NCI-H226 (cell line): Measurements from ENCODE around the gene RIN3.

Experiments
- DNase-seq: peaks from one replicate; pipeline ENCODE4 v3.0.0-alpha.2; 2015

RIN3 gene

DNA sequence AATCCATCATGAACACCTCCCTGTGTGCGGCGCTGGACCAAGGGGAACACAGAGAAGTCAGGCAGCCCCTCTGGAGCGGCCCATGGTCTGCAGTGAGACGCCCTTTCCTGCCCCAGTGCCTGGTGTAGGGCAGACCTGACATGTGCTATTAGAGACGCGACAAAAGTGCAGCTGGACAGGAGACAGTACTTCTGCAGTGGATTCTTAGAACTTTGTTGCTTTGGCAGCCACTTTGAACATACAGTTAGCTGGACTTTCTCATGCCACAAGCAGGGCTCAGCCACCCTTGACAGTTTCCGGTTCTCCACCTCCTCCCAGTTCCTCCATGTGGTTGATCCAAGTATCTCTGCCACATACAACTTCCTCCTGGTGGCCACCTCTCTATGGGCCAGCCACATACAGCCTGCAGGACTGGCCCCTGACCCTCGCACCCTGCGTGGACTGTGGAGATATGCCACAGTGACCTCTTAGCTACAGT is 188.9 kb downstream of the RIN3 start:
- DNase-seq, result no peak

DNA sequence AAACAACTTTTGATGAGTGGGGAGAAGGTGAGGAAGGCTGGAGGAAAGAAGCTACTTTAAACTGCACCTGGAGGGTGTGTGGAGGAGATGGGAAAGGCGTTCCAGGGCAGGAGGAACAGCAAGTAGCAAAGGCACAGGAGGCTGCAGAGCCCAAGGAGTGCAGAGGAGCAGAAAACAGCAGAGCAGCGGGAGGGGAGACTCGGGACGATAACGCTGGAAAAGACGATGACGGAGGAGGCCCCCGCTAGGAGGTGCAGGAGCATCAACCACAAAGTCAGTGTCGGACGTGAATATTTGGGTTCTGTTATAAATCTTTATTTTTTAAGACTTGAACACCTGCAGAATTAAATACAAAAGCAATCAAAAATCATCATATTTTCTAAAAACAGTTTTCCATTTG is 189.9 kb downstream of the RIN3 start:
- no peak for DNase-seq

DNA sequence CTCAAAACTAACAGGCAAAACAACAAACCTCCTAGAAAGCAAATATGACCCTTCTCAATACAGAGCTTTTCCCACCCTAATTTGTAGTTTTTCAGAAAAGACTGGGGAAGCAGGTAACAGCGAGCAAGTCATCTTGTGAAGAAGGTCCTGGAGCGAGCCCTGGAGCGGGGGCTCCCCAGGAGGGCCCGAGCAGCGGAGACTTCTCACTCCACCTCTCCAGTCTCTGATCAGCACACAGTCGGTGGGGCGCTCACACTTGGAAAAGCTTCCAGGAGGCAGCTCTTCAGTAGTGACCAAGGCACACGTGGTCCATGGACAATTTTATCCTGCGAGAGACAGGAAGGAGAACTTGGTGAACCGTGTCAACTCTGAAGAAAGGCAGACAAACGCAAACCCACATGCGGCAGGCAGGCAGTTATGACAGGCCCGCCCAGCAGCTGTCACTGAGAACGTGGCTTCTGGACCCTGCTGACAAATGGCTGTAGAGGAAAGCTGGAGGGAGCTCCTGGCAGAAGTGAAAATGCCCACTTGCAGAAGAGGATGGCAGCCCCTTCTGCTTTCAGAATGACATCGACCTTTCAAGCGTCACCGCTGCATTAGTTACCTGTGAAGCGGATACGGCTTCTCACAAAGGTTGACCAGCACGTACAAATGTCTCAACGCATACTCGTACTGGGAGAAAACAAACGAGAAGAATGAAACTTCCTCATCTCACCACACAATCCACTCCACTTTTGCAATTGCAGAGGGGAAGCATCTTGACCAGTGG is 190.6 kb downstream of the RIN3 start:
- DNase-seq, result no peak

DNA sequence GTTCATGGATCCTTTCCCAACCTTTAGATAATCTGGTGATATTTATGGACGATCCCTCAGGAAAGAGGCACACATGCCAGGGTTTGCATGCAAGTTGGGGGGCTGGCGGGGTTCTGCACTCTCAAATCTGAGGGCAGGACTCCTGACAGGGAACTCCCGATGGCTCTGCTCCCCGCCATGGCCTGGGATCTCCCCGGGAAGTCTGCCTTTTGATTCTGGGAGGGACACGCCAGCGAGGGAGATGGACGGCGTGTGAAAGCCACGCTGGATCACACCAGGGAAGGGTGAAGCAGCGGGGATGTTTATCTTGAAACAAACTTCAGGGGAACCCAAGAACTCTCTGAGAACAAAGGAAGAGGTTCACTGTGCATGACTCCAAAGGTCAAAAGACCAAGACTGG is 191.2 kb downstream of the RIN3 start:
- no peak for DNase-seq

DNA sequence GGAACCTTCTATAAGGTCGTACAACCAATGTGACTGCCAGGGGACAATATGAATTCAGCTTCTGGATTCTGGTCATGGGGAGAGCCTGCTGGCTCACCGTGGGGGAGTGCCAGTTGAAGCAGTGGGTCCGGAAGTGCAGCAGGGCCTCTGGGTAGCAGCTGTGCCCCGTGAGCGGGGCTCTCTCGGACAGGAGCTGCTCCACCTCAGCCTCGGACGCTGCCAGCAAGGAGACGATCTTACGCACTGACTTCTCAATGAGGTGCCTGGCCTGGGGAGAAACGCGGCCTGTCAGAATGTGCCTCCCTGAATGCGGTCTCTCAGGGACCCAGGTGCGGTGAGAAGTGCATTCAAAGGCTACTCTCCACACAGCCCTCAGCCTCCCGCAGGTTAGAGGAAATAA is 192.8 kb downstream of the RIN3 start:
- DNase-seq, result no peak

DNA sequence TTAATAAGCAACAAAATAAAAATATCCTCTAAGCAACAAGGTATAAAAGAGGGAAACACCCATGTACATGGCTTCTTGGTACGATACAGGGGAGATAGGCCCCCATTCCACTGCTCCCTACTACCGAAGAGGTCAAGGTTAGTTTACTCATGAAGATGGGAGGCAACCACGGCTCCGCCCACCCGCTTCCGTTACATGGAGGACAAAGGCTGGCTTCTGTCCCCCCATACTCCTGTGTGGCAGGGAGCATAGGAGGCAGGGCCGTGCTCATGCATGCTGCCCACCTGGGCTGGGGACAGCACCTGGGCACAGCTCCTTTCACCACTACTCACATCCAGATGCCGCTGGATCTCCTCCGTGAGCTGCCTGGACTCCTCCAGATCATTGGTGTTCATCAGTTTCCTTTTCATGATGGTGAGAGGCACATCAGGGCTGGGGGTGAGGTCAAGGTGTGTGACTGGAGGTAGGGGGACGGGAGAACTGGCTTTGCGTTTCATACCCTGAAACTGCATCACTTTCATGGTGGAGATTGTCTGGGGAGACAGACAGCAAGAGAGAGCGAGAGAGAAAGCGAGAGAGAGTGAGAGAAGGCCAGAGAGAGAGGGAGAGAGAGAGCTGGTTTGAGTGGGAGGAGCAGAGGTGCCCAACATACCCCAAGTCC is 195.9 kb downstream of the RIN3 start:
- DNase-seq, result no peak

DNA sequence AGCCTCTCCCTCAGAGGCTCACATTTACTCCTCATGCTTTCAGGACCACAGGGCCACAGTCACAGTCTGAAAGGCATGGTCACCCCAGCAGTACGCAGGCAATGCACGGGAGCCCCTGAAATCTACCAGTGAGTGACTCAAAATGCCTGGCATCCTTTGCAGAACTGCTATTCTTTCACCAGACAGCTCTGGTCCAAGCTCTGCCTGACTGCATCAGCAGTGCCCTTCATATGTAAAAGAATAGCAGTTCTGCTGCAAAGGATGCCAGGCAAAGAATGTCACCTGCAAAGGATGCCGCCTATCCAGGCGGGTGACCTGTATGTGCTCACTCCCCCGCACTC is 196.4 kb downstream of the RIN3 start:
- no peak for DNase-seq

DNA sequence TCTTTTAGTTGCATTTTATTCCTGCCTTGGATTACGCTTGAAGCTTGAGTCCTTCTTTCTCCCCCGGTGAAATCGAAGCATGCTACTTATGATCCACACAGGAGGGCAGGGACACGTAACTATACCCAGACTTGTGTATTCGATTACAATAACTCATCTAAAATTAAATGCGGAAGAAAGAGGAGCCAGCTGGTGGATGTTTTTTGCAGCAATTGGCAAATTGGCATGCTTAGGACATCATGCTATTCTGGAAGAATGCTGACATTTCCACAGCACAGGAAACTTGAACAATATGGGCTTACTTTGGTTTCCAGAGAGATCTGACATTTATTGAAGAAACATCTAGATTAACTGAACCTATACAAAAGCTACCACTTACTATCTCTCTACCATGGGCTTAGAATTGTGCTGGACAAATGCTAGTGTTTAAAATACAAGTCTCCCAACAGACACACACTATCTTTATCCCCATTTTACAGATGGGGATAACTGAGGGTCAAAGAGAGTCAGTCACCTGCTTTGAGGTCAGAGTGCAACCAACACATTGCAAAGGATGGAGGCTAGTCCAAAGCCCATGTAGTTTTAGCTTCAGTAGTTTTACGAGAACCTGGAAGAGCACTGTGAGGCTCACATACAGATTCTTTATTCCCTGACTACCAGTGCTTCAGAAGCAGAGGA is 198.5 kb downstream of the RIN3 start:
- DNase-seq, result no peak

DNA sequence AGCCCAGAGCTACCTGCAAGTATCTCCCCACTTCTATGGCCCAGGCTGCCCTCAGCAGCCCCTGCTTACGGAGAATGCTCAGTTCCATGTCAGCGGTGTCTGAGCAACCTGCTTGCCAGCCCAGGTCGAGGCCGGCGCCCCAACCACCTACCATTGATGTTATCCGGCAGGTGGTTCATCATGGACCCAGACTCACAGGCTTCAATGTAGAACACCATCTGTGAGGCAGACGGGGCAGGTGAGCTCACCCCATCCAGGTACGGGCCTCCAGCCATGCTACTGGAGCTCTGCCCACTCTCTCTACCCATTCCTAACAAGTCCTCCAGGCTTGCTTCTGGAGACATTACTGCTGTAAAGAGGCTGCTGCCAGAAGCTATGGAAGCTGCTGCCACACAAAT is 199.1 kb downstream of the RIN3 start:
- DNase-seq, result no peak

DNA sequence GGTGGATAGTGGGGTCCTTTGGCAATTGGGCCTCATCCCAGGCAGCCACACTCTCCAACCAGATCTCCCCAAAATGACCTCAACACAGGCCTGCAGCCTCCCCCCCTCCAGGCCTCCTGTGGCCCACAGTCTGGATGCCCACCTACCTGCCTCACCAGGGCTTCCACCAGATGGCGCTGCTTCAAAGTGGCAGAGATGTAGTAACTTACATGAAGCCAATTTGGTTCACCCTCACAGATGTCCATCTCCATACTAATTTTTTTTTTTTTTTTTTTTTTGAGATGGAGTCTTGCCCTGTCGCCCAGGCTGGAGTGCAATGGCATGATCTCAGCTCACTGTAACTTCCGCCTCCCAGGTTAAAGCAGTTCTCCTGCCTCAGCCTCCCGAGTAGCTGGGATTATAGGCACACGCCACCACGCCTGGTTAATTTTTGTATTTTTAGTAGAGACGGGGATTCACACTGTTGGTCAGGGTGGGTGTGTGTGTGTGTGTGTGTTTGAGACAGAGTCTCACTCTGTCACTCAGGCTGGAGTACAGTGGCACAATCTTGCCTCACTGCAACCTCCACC is 201.2 kb downstream of the RIN3 start:
- peak; percentile 61 for DNase-seq

DNA sequence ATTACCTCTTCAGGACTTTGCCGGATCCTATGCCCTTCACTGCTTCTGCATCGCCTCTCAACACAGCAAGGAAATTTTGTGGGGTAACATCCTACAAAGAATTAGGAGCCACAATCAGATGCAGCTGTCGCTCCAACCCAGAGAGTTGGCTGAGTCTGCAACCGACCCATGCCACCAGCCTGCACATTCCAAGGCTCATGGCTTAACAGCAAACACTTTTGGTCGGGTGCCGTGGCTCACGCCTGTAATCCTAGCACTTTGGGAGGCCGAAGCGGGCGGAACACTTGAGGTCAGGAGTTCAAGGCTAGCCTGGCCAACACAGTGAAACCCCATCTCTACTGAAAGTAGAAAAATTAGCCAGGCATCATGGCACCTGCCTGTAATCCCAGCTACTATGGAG is 202.6 kb downstream of the RIN3 start:
- no peak for DNase-seq

DNA sequence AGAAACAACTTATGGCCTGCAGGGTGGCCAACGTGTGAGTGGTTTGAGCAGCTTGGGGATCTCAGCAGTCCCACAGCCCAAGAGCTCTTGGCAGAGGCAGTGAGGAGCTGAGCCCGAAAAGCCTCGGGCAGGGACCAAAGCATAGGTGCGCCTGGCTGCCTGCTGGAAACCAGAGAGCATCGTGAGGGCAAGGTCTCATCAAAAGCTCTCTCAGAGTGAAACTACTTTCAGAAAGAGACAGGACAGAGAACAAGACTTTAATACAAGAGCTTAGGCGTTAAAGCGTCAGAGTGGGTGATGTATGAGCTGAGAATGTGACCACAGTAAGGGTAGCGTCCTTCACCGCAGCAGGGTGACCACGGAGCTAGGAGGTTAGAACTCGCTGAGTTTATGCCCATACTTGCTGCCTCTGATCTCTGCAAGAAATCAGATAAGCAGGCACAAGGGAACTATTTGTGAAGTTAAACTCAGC is 204.0 kb downstream of the RIN3 start:
- DNase-seq, result no peak

DNA sequence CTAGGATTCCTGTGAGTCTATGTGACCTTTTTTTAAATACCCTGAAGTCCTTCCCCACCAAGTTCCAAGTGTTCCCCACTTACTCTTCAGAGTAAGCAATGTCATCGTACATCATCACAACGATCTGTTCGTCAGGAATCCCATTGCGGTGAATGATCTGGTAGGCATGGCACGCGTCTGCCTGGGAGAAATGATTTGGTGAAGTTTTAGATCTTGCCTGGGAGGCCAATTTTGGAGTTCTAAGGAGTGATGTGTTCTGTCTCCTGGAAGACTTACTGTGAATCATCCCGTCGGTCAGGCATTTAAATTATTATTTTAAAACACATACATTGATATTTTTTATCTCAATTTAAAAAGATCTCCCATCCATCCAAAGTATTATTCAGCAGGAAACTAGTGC is 205.1 kb downstream of the RIN3 start:
- no peak for DNase-seq

DNA sequence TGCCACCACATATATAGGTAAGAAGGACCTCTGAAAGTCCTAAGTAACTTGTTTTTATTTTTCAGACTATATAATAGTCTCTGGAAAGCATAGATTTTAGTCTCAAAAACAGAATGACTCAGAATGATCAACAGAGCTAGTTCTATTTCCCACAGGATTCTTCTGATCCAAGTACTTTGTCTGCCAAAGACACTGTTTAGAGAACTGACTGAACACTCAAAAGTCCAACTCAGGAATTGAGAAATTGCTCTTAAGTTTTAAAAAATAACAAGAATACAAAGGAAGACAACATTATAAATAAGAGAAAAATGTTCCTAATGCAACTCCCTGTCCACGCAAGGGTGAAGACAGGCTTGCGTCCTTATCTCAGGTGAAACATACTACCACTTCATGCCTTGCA is 205.8 kb downstream of the RIN3 start:
- no peak for DNase-seq

DNA sequence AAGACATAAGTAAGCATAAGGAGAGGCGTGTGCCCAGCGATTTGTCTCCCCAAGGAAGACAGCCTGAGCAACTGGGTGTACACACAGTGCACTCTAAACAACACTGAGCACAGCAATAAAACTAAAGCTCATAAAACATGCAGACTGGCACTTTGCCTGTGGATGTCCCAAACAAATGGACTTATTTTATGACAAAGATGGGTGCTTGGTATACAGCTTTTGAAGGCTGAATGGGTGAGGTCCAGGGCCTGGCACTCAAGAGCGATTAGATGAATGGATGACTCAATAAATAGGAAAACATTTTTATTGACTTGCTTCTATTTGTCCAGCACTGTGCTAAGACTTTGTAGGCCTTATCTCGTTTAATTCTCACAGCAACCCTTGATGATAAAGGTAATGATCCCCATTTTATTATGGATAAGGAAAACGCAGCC is 206.3 kb downstream of the RIN3 start:
- DNase-seq, result no peak

DNA sequence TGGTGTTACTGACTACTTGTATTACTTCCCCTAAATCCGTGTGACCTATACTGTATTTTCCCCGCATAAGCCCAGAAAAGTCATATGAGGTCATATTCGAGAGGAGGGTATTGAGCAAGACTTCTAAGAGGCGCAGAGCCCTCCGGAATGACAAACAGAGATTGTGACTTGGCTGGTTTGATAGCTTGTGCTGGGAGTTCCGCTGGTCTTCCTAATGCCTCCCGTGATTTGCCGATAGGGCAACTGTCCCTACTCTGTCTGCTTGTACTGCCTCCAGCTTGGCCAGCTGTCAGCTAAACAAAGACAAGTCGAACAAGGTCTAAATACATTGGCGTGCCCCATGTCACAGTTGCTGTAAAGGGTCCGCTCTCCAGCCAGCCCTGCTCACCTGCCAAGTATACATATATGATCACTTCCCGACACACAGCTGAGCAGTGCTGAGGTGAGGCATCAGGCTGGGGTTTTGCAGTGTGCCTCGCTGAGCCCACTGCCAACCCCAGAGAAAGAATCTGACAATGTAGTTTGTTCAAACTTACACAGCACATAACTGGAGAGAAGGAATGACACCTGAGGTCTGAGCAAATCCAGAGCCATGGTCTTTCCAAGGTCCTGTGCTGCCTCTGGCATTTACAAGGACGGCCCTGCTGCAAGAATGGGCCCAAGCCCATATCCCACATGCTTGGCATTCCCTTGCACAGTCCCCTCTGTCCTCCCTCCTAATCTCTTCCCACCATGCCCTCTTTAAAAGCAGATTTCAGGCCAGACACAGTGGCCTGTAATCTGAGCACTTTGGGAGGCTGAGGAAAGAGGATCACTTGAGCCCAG is 211.1 kb downstream of the RIN3 start:
- no peak for DNase-seq

DNA sequence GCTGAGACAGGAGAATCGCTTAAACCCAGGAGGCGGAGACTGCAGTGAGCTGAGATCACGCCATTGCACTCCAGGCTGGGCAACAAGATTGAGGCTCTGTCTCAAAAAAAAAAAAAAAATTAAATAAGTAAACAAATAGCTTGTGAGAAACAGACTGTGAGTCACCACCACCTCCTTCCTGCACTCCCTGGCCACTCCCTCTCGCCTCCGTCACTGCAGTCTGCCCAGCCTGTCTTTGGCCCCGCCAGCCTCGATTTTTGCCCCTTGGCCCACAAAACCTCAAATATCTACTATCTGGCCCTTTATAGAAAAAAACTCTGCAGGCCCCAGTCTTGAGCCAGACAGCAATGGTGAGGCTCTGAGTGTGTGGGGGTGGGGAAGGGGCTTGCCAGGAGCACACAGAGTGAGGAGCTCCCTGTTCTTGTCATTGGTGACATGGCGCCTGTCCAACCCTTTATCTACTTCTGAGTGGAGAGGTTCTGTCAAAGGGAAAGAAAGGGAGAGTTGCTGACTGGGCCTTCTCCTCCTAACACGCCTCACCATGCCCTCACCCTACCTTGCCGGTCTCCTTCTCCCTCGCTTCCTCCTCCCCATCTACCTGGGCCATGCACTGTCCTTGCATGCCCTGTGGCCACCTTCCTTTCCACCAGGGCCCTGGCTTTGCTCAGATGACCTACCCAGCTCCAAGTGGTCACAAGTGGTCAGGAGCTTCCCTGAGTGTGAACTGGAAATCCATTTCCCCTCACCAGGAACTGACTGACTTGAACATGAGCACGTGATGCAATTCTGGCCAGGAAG is 212.8 kb downstream of the RIN3 start:
- peak; percentile 84 for DNase-seq

DNA sequence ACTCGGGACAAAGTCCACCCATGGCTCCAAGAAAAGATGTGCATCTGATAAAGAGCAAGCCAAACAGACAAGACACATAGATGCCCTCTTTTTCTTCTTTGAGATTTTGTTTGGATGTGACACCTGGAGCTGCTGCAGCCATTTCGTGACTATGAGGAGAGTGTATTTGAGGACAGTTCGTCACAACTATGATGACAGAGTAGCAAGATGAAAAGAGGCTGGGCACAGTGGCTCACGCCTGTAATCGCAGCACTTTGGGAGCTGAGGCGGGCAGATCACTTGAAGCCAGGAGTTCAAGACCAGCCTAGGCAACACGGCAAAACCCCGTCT is 213.3 kb downstream of the RIN3 start:
- no peak for DNase-seq

DNA sequence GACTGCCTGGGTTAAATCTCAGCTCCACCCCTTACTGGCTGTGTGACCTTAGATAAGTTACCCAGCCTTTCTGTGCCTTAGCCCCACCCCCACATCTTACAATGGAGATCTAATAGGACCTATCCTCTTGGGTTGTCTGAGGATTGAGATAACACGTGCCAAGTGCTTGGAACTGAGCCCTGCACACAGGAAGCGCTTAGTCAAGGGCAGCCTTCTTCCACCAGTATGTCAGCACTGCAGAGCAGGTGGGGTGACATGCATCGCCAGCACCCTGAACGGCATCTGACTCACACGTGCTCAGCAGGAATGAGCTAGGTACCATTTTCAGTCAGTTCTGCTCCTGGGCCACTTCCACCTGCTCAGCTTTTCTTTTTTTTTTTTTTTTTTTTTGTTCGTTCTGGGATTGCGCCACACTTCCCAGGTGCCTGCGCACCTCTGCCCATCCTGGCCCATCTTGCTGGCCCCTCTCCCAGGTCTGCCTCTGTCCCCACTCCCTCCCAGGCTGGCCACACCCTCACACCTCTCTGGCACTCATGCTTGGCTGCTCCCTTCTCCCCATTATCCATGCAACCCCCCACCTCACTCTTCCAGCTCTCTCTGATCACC is 215.3 kb downstream of the RIN3 start:
- DNase-seq, result peak; percentile 92

DNA sequence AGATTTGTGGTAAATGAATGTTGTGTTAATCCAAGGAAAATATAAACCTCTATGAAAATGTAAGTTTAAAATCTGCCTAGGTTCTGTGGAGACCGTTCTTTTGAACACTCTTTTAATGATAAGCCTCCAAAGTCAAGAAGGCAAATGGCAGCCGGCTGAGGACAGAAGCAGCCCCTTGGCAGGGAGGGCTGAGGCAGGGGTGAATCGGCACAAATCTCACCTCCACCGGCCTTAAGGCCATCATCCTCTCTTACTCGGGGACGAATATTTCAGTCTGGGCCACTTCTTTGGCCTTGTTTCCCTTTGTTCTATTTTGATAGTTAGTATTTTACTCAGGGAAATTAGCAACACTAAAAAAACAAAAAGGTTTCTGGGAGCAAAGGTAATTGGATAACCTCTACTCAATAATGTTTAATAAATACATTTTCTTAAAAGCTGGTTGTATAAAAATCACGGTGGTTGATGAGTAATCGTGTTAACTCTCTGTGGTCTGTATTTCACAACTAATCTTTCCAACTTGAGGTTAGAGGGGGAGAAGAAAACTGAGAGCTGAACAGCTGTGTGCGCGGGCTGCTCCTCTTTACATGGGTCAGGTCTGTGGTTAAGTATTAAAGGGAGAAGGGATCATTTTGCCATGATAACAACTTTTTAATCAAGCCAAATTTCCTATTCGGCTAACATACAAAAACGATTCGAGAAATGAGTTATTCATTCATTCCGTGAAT is 216.2 kb downstream of the RIN3 start:
- peak; percentile 81 for DNase-seq

DNA sequence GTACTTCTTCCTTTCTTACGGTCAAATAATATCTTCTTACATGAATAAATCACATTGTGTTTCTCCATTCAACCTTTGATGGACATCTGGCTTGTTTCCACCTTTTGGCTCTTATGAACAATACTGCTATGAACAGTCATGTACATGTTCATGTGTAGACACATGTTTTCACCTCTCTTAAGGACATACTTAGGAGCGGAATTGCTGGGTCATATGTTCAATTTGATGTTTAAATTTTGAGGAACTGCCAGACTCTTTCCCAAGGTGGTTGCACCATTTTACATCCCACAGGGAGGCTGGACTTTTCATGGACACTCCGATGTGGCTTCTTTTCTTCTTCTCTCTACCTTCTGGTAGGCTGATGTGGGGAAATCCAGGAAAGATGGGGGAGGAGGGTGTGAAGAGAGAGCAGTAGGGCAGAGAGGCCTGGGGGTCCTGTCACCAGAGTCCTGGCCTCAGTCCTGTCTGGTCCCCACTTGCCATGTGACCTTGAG is 218.1 kb downstream of the RIN3 start:
- no peak for DNase-seq
